ENCODE data around the gene CTSO. TPM values are rescaled to one million over a fixed set of nuclear protein-coding genes. Genes with fewer than 3 reads are reported as not detected.
"Not testable (repeated sequence)": the region's sequence is repeated elsewhere in the genome, so short reads cannot be mapped to it uniquely, and the experiment has no call there.

The CTSO gene
- total RNA-seq, 2 donors from 2014 or later = 1.9 to 2.7 TPM

DNA sequence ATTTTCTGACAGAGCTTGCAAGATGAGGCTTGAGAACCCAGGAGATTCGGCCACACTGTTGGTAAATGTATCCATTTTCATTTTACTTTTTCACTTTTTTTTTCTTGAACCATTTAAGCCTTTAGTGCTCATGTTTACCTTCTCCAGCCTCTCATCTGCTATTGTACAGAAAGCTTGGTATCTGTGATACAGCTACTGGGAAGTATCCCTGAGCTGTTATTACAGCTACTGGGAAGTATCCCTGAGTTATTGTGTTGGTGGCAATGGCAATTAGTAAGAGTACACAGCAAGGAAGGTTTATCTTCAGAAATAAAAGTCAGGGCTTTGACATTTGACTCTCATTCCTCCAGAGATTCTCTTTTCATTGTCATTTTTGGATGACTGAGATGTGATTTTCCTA lies 11.8 kb downstream of the CTSO start:
- Mint-ChIP-seq H3K36me3 (ENCODE audit: low read depth) (peaks cover 30% of the 10 kb centered on the region), H3K27me3 (no peaks in the 10 kb centered on the region), H3K27ac (no peak overlapping the region), H3K4me3 (no peak overlapping the region), H3K9me3 (no peaks in the 10 kb centered on the region), H3K4me1 (no peaks in the 10 kb centered on the region)
- ATAC-seq (replicated peaks) = no peak

DNA sequence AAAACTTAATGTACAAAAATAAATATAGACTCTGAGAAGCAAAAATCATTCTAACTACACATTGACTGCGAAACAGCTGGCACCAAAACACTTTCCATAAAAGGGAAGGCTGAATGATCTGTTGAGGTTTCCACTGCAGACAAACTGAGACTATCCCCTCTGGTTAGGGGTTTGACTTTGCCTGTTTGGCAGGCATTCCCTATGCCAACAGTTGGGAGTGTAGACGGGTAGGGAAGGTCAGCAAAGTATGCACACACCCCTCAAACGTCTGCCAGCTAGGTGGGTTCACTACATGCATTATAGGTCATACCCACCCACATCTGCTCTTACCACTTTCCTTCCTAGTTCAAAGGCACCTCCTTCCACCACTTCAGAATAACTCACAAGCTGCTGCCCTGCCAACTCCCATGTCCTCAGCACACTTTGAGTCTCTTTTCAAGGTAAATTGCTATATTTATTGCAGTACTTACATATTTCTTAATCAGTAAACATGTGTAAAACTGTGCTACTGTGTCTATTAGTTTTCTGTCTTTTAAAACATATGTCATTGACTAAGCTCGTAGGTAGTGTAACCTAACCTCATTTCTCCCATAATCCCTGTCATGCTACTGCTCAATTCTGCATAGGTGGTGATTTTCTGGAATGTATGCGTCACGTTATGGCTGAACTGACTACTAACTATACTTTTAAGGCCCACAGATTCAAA lies 12.4 kb downstream of the CTSO start:
- ATAC-seq (replicated peaks) = no peak
- Mint-ChIP-seq H3K36me3 (ENCODE audit: low read depth) (peaks cover 35% of the 10 kb centered on the region), H3K4me1 (no peaks in the 10 kb centered on the region), H3K27me3 (no peaks in the 10 kb centered on the region), H3K4me3 (no peak overlapping the region), H3K9me3 (no peaks in the 10 kb centered on the region), H3K27ac (no peak overlapping the region)

- Mint-ChIP-seq H3K36me3 (ENCODE audit: low read depth) (peaks cover 33% of the 10 kb centered on the region), H3K27ac (no peak overlapping the region), H3K4me3 (no peak overlapping the region), H3K27me3 (no peaks in the 10 kb centered on the region), H3K4me1 (no peaks in the 10 kb centered on the region), H3K9me3 (no peaks in the 10 kb centered on the region)
- no peak for ATAC-seq (replicated peaks)
Observed at GRCh38 chr4:155935389-155935986, 18.2 kb downstream of the CTSO start.

- H3K4me1 Mint-ChIP-seq; H3K27me3 Mint-ChIP-seq; H3K4me3 Mint-ChIP-seq; ATAC-seq (replicated peaks); H3K9me3 Mint-ChIP-seq; H3K27ac Mint-ChIP-seq: not testable (repeated sequence)
- peaks cover 32% of the 10 kb centered on the region for H3K36me3 Mint-ChIP-seq (ENCODE audit: low read depth)
Observed at GRCh38 chr4:155934634-155935033, 19.0 kb downstream of the CTSO start.

- Mint-ChIP-seq H3K4me1 (no peaks in the 10 kb centered on the region), H3K4me3 (no peak overlapping the region), H3K27ac (no peak overlapping the region), H3K36me3 (ENCODE audit: low read depth) (peaks cover 38% of the 10 kb centered on the region), H3K27me3 (no peaks in the 10 kb centered on the region), H3K9me3 (no peaks in the 10 kb centered on the region)
- ATAC-seq (replicated peaks) = no peak
Observed at GRCh38 chr4:155931634-155932033, 22.0 kb downstream of the CTSO start.

DNA sequence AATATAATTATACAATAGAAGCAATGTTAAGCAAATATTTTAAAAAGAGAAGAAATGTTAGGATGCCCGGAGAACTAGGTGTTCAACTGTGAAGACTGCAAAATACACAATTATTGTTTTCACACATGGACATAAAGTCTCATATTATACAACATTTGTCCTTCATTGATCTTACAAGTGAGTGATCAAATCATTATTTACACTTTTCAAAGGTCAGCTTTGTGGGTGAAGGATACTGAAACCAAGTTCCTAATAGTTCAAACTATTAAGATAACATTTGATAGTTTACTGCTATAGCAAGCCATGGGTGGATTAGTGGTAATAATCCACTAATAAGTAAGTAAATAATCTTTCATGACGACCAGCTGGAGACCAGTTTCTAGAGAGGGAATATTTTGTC lies 23.3 kb downstream of the CTSO start:
- H3K9me3 Mint-ChIP-seq = no peaks in the 10 kb centered on the region
- no peaks in the 10 kb centered on the region for H3K27me3 Mint-ChIP-seq
- ATAC-seq (replicated peaks) = no peak
- H3K4me1 Mint-ChIP-seq = no peaks in the 10 kb centered on the region
- H3K4me3 Mint-ChIP-seq = no peak overlapping the region
- H3K27ac Mint-ChIP-seq = no peak overlapping the region
- peaks cover 36% of the 10 kb centered on the region for H3K36me3 Mint-ChIP-seq (ENCODE audit: low read depth)

- Mint-ChIP-seq H3K36me3 (ENCODE audit: low read depth) (peaks cover 41% of the 10 kb centered on the region), H3K27me3 (no peaks in the 10 kb centered on the region), H3K27ac (no peak overlapping the region), H3K9me3 (no peaks in the 10 kb centered on the region), H3K4me3 (no peak overlapping the region), H3K4me1 (no peaks in the 10 kb centered on the region)
- ATAC-seq (replicated peaks) = no peak
Observed at GRCh38 chr4:155929833-155930232, 23.8 kb downstream of the CTSO start.

GRCh38 chr4:155924637-155925036 lies 29.0 kb downstream of the CTSO start:
- no peaks in the 10 kb centered on the region for H3K4me1 Mint-ChIP-seq
- no peaks in the 10 kb centered on the region for H3K9me3 Mint-ChIP-seq
- H3K27ac Mint-ChIP-seq = no peak overlapping the region
- no peaks in the 10 kb centered on the region for H3K27me3 Mint-ChIP-seq
- no peak for ATAC-seq (replicated peaks)
- H3K4me3 Mint-ChIP-seq = no peak overlapping the region
- H3K36me3 Mint-ChIP-seq (ENCODE audit: low read depth) = peaks cover 52% of the 10 kb centered on the region

GRCh38 chr4:155921597-155921996 lies 32.1 kb downstream of the CTSO start:
- Mint-ChIP-seq H3K9me3 (no peaks in the 10 kb centered on the region), H3K27ac (no peak overlapping the region)

GRCh38 chr4:155914782-155915181 lies 38.9 kb downstream of the CTSO start:
- peaks cover 5% of the 10 kb centered on the region for H3K27me3 Mint-ChIP-seq
- no peak overlapping the region for H3K4me3 Mint-ChIP-seq
- no peaks in the 10 kb centered on the region for H3K36me3 Mint-ChIP-seq (ENCODE audit: low read depth)
- H3K27ac Mint-ChIP-seq = no peak overlapping the region
- H3K9me3 Mint-ChIP-seq = no peaks in the 10 kb centered on the region
- ATAC-seq (replicated peaks) = no peak
- H3K4me1 Mint-ChIP-seq = no peaks in the 10 kb centered on the region

More at GRCh38 chr4:155921597-155921996, 32.1 kb downstream of the CTSO start:
- Mint-ChIP-seq H3K36me3 (ENCODE audit: low read depth) (peaks cover 30% of the 10 kb centered on the region), H3K27me3 (peaks cover 2% of the 10 kb centered on the region), H3K4me3 (no peak overlapping the region), H3K4me1 (no peaks in the 10 kb centered on the region)
- ATAC-seq (replicated peaks) = no peak

- Mint-ChIP-seq H3K4me3 (no peak overlapping the region), H3K27ac (no peak overlapping the region), H3K27me3 (peaks cover 12% of the 10 kb centered on the region), H3K4me1 (no peaks in the 10 kb centered on the region), H3K9me3 (no peaks in the 10 kb centered on the region), H3K36me3 (ENCODE audit: low read depth) (no peaks in the 10 kb centered on the region)
- ATAC-seq (replicated peaks) = no peak
Observed at GRCh38 chr4:155911905-155912304, 41.8 kb downstream of the CTSO start.

- Mint-ChIP-seq H3K27ac (no peak overlapping the region), H3K4me3 (no peak overlapping the region), H3K9me3 (no peaks in the 10 kb centered on the region), H3K27me3 (peaks cover 15% of the 10 kb centered on the region), H3K36me3 (ENCODE audit: low read depth) (no peaks in the 10 kb centered on the region), H3K4me1 (no peaks in the 10 kb centered on the region)
- no peak for ATAC-seq (replicated peaks)
Observed at GRCh38 chr4:155909615-155910226, 43.9 kb downstream of the CTSO start.

DNA sequence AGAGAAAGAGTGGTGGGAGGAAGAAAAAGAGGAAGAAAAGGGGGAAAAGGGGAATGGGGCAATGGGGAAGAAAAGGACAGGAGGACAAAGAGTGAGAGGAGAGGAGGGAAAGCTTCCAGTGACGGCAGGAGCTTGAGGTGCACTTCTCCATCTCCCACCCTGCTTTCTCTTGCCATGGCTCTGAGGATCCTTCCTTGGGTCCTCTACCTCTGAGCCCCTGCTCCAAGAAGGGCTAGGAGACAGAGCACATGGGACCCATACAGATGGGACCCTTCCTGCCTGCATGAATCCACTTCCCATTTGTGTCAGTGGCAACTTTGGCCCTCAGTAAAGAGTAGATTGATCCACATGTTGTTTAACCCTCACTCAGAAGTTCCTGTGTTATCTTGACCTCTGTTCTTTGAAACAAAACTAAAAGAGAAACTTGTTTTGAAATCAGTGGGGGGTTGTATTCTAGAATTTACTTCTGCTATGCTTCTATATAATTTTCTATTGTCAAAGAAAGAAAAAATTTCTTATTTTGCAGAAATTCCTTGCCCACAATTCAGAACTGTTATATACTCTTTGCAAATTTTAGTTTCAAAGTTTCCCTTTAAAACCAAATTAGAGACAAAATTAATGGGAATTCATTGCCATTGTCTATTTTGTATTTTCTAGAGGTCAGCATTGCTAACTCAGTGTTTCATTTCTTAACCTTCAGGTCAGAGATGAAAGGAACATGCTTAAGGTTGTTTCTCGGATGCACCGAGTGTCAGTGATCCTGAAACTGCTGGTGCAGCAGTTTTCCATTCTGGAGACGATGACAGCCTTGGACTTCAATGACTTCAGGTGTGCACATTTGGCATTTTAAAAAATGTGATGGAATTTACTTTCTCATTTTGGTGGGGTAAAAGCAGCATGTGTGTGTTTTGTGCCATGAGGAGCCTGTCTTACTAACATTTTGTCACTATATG lies 45.2 kb downstream of the CTSO start:
- no peaks in the 10 kb centered on the region for H3K4me1 Mint-ChIP-seq
- H3K27ac Mint-ChIP-seq = no peak overlapping the region
- no peak overlapping the region for H3K4me3 Mint-ChIP-seq
- peaks cover 19% of the 10 kb centered on the region for H3K27me3 Mint-ChIP-seq
- H3K36me3 Mint-ChIP-seq (ENCODE audit: low read depth) = no peaks in the 10 kb centered on the region
- no peaks in the 10 kb centered on the region for H3K9me3 Mint-ChIP-seq
- no peak for ATAC-seq (replicated peaks)

- no peak overlapping the region for H3K4me3 Mint-ChIP-seq
- no peaks in the 10 kb centered on the region for H3K4me1 Mint-ChIP-seq
- no peak overlapping the region for H3K27ac Mint-ChIP-seq
- no peak for ATAC-seq (replicated peaks)
- H3K36me3 Mint-ChIP-seq (ENCODE audit: low read depth) = no peaks in the 10 kb centered on the region
- no peaks in the 10 kb centered on the region for H3K9me3 Mint-ChIP-seq
- peaks cover 19% of the 10 kb centered on the region for H3K27me3 Mint-ChIP-seq
Observed at GRCh38 chr4:155907556-155907955, 46.1 kb downstream of the CTSO start.
